NCI-H446 (cell line): ENCODE measurements around the gene ABCG1.

Source experiments
- DNase-seq, 2 experiments: peaks; one replicate each; lab custom pipeline; 2025; lab: John Stamatoyannopoulos, UW

ABCG1 gene

GRCh38 chr21:42272109-42272962 is 53.4 kb downstream of the ABCG1 start:
- no peak for DNase-seq

- DNase-seq, result no peak
These were observed 54.2 kb downstream of the ABCG1 start for GRCh38 chr21:42272984-42273600.

- DNase-seq, result no peak
These were observed 57.1 kb downstream of the ABCG1 start for GRCh38 chr21:42276076-42276475.

GRCh38 chr21:42276526-42277154 is 57.7 kb downstream of the ABCG1 start:
- DNase-seq, result no peak

GRCh38 chr21:42277593-42277992 is 58.7 kb downstream of the ABCG1 start:
- no peak for DNase-seq

- no peak for DNase-seq
These were observed 59.7 kb downstream of the ABCG1 start for GRCh38 chr21:42278451-42279149.

- no peak for DNase-seq
These were observed 60.5 kb downstream of the ABCG1 start for GRCh38 chr21:42279341-42279871.

GRCh38 chr21:42279888-42280287 is 60.9 kb downstream of the ABCG1 start:
- no peak for DNase-seq

GRCh38 chr21:42280356-42281180 is 61.6 kb downstream of the ABCG1 start:
- no peak for DNase-seq

- no peak for DNase-seq
These were observed 62.3 kb downstream of the ABCG1 start for GRCh38 chr21:42281181-42281680.

- no peak for DNase-seq
These were observed 63.1 kb downstream of the ABCG1 start for GRCh38 chr21:42282021-42282420.

GRCh38 chr21:42282715-42283114 is 63.8 kb downstream of the ABCG1 start:
- no peak for DNase-seq

- no peak for DNase-seq
These were observed 66.8 kb downstream of the ABCG1 start for GRCh38 chr21:42285569-42286245.

GRCh38 chr21:42286416-42286815 is 67.5 kb downstream of the ABCG1 start:
- no peak for DNase-seq

- no peak for DNase-seq
These were observed 68.5 kb downstream of the ABCG1 start for GRCh38 chr21:42287193-42288083.

GRCh38 chr21:42288962-42289361 is 70.0 kb downstream of the ABCG1 start:
- no peak for DNase-seq

- no peak for DNase-seq
These were observed 71.0 kb downstream of the ABCG1 start for GRCh38 chr21:42289926-42290325.

- DNase-seq, result no peak
These were observed 71.6 kb downstream of the ABCG1 start for GRCh38 chr21:42290505-42290904.

- no peak for DNase-seq
These were observed 72.2 kb downstream of the ABCG1 start for GRCh38 chr21:42291003-42291750.
